DOHH2 (cell line): ENCODE data around the gene CYB5D1.

Source experiments
- H3F3A ChIP-seq: fragments of 200-600 bp; sonication (generic), shearing (Covaris generic); 2 replicates; pipeline ENCODE4 v1.6.0; 2016; ENCODE audit warnings: antibody characterized with exemption, mild to moderate bottlenecking; ENCODE audit not compliant: control insufficient read depth, insufficient read depth
- H3K27ac ChIP-seq: fragments of 200-600 bp; sonication (generic); 2 replicates; pipeline ENCODE4 v1.5.1; 2014; ENCODE audit warnings: low read depth, mild to moderate bottlenecking, low read length, moderate library complexity
- H3K27me3 ChIP-seq: fragments of 200-600 bp; sonication (generic); 2 replicates; pipeline ENCODE4 v1.6.1; 2014; ENCODE audit warnings: mild to moderate bottlenecking, low read length, mixed read lengths; ENCODE audit not compliant: control insufficient read depth
- H3K36me3 ChIP-seq: fragments of 200-600 bp; sonication (generic); 2 replicates; pipeline ENCODE4 v1.6.1; 2014; ENCODE audit warnings: mild to moderate bottlenecking, low read length, moderate library complexity, mixed read lengths; ENCODE audit not compliant: control insufficient read depth
- H3K4me1 ChIP-seq: fragments of 200-600 bp; sonication (generic); 2 replicates; pipeline ENCODE4 v1.6.1; 2014; ENCODE audit warnings: mild to moderate bottlenecking, low read length, mixed read lengths; ENCODE audit not compliant: control insufficient read depth
- H3K4me2 ChIP-seq: fragments of 200-600 bp; sonication (generic); 2 replicates; pipeline ENCODE4 v1.6.0; 2014; ENCODE audit warnings: mild to moderate bottlenecking, low read length, moderate library complexity
- H3K4me3 ChIP-seq: fragments of 200-600 bp; sonication (generic); 2 replicates; pipeline ENCODE4 v1.5.1; 2014; ENCODE audit warnings: mild to moderate bottlenecking, low read length, mixed read lengths
- H3K79me2 ChIP-seq: fragments of 200-600 bp; sonication (generic); 2 replicates; pipeline ENCODE4 v1.6.1; 2014; ENCODE audit warnings: mild to moderate bottlenecking, low read length, mixed read lengths; ENCODE audit not compliant: control insufficient read depth
- H3K9me2 ChIP-seq: fragments of 200-600 bp; sonication (generic); replicated peaks from 2 replicates; pipeline ENCODE4 v1.6.1; 2014; ENCODE audit warnings: mild to moderate bottlenecking, low read length, mixed read lengths; ENCODE audit not compliant: control insufficient read depth
- H3K9me3 ChIP-seq: fragments of 200-600 bp; sonication (generic); 2 replicates; pipeline ENCODE4 v1.6.1; 2014; ENCODE audit warnings: antibody characterized with exemption, low read length, mixed read lengths; ENCODE audit not compliant: control insufficient read depth, insufficient read depth
- H4K20me1 ChIP-seq: fragments of 200-600 bp; sonication (generic); 2 replicates; pipeline ENCODE4 v1.6.0; 2014; ENCODE audit warnings: low read depth, mild to moderate bottlenecking, antibody characterized with exemption, low read length, moderate library complexity; ENCODE audit not compliant: control insufficient read depth, insufficient read depth
- EZH2phosphoT487 ChIP-seq: fragments of 200-600 bp; sonication (generic); IDR thresholded peaks from 2 replicates; pipeline ENCODE4 v1.6.1; 2017; ENCODE audit warnings: borderline replicate concordance, mild to moderate bottlenecking, antibody characterized with exemption, low read length, moderate library complexity, mixed read lengths
- TF ChIP-seq, protein P1 (sequence below): fragments of 200-600 bp; sonication (generic); IDR thresholded peaks from one replicate; pipeline ENCODE4 v1.5.1; 2014; ENCODE audit warnings: antibody characterized with exemption, mild to moderate bottlenecking, low read depth, low read length; ENCODE audit not compliant: poor library complexity, severe bottlenecking

CYB5D1 gene

DNA sequence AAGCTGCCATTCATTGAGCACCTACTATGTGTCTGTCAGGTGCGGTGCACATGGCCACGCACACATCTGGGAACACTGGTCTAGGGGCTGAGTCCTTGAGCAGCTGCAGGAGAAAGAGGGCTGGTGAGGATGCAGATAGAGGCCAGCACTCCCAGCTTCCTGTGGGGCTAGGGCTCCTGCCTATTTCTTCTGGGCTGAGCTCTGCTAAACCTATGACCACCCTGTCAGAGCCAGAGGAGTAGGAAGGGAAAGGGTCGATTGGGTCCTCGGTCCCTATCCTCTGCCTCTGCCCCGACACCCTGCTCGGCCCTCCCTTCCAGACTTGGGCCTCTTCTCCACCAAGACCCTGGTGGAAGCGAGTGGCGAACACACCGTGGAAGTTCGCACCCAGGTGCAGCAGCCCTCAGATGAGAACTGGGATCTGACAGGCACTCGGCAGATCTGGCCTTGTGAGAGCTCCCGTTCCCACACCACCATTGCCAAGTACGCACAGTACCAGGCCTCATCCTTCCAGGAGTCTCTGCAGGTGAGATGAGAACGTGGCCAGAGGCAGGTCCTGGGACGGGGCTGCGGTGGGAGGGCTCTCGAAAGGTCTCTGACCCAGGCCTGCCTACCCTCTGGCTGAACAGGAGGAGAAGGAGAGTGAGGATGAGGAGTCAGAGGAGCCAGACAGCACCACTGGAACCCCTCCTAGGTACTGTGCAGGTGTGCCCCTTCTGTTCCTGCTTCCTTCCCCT, 6.9 kb upstream of the CYB5D1 start:
- Histone ChIP-seq H4K20me1 (peaks cover 7% of the 10 kb centered on the region; the same call in 1 of the 2 replicates), H3K4me2 (peak overlapping the region; percentile 76), H3K4me3 (peak overlapping the region; percentile 68), H3K79me2 (peaks cover 40% of the 10 kb centered on the region), H3K9me3 (no peaks in the 10 kb centered on the region), H3K27me3 (no peaks in the 10 kb centered on the region), H3K9me2 (no peaks in the 10 kb centered on the region), H3K36me3 (peaks cover 82% of the 10 kb centered on the region), H3F3A (peaks cover 31% of the 10 kb centered on the region), H3K27ac (peak overlapping the region; percentile 27), H3K4me1 (peaks cover 31% of the 10 kb centered on the region)
- no peak for TF ChIP-seq EZH2phosphoT487
- TF ChIP-seq, protein P1, sequence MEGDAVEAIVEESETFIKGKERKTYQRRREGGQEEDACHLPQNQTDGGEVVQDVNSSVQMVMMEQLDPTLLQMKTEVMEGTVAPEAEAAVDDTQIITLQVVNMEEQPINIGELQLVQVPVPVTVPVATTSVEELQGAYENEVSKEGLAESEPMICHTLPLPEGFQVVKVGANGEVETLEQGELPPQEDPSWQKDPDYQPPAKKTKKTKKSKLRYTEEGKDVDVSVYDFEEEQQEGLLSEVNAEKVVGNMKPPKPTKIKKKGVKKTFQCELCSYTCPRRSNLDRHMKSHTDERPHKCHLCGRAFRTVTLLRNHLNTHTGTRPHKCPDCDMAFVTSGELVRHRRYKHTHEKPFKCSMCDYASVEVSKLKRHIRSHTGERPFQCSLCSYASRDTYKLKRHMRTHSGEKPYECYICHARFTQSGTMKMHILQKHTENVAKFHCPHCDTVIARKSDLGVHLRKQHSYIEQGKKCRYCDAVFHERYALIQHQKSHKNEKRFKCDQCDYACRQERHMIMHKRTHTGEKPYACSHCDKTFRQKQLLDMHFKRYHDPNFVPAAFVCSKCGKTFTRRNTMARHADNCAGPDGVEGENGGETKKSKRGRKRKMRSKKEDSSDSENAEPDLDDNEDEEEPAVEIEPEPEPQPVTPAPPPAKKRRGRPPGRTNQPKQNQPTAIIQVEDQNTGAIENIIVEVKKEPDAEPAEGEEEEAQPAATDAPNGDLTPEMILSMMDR: no peak

DNA sequence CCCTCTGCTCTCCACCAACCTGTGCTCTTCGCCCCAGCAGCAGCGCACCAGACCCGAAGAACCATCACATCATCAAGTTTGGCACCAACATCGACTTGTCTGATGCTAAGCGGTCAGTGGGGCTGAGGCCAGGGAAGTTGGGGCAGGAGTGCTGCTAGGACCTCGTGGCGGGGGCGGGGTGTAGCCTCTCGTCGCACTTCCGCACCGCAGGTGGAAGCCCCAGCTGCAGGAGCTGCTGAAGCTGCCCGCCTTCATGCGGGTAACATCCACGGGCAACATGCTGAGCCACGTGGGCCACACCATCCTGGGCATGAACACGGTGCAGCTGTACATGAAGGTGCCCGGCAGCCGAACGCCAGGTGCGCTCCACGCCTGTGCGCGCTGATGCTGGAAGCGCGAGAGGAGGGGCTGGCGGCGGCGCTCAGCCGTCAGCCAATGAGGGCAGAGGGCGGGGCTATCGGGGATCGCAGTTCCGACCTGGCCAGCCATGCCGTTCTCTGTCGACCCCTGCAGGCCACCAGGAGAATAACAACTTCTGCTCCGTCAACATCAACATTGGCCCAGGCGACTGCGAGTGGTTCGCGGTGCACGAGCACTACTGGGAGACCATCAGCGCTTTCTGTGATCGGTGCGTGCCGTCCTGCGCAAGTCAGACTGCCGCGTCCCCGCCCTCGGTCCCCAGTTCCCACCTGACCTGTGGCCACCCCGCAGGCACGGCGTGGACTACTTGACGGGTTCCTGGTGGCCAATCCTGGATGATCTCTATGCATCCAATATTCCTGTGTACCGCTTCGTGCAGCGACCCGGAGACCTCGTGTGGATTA, 6.2 kb upstream of the CYB5D1 start:
- Histone ChIP-seq H3K4me2 (peak overlapping the region; percentile 76), H3K27ac (peak overlapping the region; percentile 27), H3K36me3 (peaks cover 82% of the 10 kb centered on the region)

DNA sequence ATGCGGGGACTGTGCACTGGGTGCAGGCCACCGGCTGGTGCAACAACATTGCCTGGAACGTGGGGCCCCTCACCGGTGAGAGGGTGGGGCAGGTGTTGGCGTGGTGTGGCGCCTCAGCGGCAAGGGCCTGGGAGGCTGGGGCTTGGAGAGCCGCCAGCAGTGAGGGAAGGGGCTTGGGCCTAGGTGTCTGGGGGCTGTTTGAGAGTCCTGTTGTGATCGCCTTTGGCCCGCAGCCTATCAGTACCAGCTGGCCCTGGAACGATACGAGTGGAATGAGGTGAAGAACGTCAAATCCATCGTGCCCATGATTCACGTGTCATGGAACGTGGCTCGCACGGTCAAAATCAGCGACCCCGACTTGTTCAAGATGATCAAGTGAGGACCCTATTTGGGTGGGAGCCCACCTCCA, 5.5 kb upstream of the CYB5D1 start:
- H3K4me2 ChIP-seq: peak overlapping the region; percentile 76
- H3F3A ChIP-seq: peaks cover 37% of the 10 kb centered on the region
- TF ChIP-seq, protein P1: no peak
- TF ChIP-seq EZH2phosphoT487: no peak
- no peaks in the 10 kb centered on the region for H3K27me3 ChIP-seq
- peak overlapping the region; percentile 29; the same call in 1 of the 2 replicates for H3K4me3 ChIP-seq
- H3K9me3 ChIP-seq: no peaks in the 10 kb centered on the region
- no peaks in the 10 kb centered on the region for H3K9me2 ChIP-seq
- peaks cover 37% of the 10 kb centered on the region for H3K4me1 ChIP-seq
- H3K79me2 ChIP-seq: peaks cover 38% of the 10 kb centered on the region
- peaks cover 79% of the 10 kb centered on the region for H3K36me3 ChIP-seq
- no peak overlapping the region for H3K27ac ChIP-seq
- peaks cover 9% of the 10 kb centered on the region; the same call in 1 of the 2 replicates for H4K20me1 ChIP-seq

More for the DNA sequence above, 6.2 kb upstream of the CYB5D1 start:
- H3K27me3 ChIP-seq: no peaks in the 10 kb centered on the region
- H3K9me2 ChIP-seq: no peaks in the 10 kb centered on the region
- peak overlapping the region; percentile 68 for H3K4me3 ChIP-seq
- peaks cover 37% of the 10 kb centered on the region for H3K4me1 ChIP-seq
- no peaks in the 10 kb centered on the region for H3K9me3 ChIP-seq
- H3K79me2 ChIP-seq: peaks cover 41% of the 10 kb centered on the region
- peaks cover 7% of the 10 kb centered on the region; the same call in 1 of the 2 replicates for H4K20me1 ChIP-seq
- TF ChIP-seq, protein P1: peak; percentile 91
- no peak for TF ChIP-seq EZH2phosphoT487
- H3F3A ChIP-seq: peaks cover 34% of the 10 kb centered on the region
